Fibroblast of skin of left quadriceps (primary cell): ENCODE data around the gene TTC19.

ENCODE experiments used
- DNase-seq, 2 experiments: peaks; one replicate each; pipeline ENCODE4 v3.0.0-alpha.2; 2013; ENCODE audit warnings: low read depth in 2 of 2

The TTC19 gene, protein sequence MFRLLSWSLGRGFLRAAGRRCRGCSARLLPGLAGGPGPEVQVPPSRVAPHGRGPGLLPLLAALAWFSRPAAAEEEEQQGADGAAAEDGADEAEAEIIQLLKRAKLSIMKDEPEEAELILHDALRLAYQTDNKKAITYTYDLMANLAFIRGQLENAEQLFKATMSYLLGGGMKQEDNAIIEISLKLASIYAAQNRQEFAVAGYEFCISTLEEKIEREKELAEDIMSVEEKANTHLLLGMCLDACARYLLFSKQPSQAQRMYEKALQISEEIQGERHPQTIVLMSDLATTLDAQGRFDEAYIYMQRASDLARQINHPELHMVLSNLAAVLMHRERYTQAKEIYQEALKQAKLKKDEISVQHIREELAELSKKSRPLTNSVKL

DNA sequence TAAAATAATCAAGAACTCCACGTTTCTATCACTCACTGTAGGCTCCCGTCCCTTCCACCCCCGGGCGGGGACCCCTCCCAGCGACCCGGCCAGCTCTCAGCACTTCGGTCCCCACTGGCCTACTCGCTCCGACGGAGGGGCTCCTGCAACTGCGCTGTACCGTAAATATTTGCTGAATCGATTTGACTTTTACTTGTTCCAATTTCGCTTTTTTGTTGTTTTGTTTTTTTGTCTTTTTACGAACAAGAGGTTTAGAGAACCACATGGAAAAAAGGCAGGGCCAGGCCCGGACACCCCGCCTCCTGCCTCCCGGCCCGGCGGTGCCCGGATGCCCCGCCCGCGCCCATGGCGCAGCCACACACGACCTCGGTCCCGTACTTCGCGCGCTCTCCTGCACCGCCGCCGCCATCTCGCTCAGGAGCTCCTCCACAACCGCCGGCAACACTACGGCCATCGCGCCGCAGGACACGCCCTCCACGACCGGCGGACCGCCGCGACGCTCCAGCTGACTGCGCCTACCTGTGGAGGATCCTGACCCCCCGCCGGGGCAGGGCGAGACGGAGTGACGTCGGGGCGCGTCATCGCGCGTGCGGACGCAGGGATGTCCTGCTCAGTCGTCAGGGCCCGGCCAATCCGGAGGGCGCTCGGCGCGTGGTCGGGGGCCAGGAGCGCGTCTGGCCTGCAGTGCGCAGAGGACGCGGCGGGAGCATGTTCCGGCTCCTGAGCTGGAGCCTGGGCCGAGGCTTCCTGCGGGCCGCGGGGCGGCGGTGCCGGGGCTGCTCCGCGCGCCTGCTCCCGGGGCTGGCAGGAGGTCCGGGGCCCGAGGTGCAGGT lies at the start of gene TTC19, which contains the start of gene ZSWIM7:
Gene TTC19, plus strand, starts transcription at position 684 of the 833 bp plus-strand sequence. Its CDS starts 25 bp downstream, at position 709.
Gene ZSWIM7, minus strand, starts transcription at position 564 of the 833 bp plus-strand sequence. Its CDS starts 110 bp downstream, at position 454.
- DNase-seq = peak; percentile 77 to 81

- no peak for DNase-seq
Measured at GRCh38 chr17:15951368-15952047, 48.1 kb upstream of the TTC19 start.

GRCh38 chr17:15952048-15952532 lies 47.5 kb upstream of the TTC19 start:
- no peak for DNase-seq

DNA sequence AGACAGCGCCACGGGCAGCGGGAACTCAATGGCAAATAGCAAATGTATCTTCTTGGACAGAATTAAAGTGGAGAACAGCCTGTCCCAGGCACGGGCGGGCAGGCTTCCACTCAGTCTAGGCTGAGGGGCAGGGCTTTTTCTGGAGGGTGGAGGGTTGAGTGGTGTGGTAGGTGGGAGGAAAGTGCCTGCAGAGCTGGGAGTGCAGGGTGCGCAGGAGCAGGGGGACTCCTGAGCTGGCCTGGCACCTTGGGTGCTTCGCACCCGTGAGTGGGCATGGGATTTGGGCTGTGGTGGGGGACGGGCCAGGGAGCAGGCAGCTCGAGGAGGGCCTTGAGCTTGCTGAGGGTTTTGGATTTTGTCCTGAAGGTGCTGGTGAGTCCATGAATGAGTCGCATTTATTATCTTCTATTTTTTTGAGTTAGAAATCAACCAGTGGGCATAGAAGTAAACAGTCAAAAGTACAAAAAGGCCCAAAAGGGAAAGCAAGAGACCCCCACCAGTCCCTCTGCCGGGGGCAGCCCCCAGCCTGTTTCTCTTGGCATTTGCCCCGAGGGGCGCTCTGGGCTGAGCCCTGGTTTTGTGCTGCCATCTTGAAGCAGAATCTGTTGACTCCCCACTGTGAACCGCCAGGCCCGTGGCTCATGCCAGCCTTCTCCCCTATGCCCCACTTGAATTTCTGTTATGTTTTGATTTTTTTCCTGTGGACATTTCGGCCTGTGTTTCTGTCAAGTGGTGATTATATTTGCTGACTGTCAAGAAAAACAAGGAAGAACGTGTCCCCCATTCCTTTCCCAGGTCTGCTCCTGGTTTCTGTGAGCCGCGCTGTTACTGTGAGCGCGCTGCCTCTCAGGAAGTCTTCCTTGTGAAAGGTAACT lies 46.5 kb upstream of the TTC19 start:
- DNase-seq = no peak

DNA sequence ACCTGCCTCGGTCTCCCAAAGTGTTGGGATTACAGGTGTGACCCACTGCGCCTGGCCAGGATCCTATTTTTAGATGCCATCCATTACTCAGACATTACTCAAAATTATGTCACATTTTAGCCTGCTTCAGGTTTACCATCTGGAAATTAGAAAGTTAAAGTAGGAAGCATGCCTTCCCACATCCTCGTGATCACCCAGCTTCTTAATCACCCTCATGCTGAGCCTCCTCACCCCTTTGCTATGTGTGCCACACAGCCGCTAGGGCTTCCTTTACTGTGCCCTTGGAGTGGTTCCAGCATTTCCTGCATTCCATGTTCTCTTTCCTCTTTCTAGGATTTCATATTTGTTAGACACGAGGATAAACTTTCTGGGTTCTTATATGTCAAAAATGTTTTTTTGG lies 45.4 kb upstream of the TTC19 start:
- DNase-seq = peak; percentile 49 to 50

GRCh38 chr17:15955793-15956541 lies 43.7 kb upstream of the TTC19 start:
- no peak for DNase-seq

DNA sequence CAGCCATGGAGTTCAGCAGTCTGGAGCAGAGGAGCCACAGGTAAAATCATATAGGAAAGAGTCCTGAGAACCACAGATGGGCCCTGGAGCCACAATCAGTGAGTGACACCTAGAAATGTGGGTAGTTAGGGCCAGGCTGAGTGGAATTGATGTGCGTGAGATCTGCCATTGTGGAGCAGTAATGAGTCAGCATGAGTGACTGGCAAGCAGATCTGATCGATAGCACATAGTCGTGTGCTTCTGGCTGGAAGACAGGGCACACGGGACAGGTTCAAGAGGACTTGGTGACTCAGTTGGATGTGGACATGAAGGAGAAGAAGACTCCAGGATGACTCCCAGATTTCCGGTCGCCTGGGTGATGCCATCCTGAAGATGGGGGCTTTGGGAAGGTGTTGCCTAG lies 42.4 kb upstream of the TTC19 start:
- DNase-seq = no peak

DNA sequence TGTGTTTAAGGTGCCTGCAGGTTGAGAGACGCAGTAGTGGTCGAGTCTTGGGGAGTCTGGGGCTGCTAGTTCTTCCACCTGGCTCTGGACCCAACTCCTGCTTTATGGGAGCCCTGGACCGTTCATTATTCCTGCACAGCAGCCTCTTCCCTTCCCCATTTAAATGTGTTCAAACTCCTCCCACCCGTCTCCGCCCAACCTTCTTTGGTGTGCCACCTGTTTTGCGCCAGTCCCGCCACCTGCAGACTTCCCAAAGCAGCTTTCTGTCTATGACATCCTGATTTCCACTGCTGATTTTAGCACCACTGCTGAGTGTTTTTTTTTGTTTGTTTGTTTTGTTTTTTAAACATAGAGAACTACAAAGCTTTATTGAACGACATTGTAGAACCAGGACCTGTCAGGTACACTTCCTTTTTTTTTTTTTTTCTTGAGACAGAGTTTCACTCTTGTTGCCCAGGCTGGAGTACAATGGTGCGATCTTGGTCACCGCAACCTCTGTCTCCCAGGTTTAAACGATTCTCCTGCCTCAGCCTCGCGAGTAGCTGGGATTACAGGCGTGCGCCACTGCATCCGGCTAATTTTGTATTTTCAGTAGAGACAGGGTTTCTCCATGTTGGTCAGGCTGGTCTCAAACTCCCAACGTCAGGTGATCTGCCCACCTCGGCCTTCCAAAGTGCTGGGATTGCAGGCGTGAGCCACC lies 41.9 kb upstream of the TTC19 start:
- no peak for DNase-seq

- no peak for DNase-seq
Measured at GRCh38 chr17:15958484-15958854, 41.2 kb upstream of the TTC19 start.

GRCh38 chr17:15963670-15964110 lies 35.9 kb upstream of the TTC19 start:
- no peak for DNase-seq

GRCh38 chr17:15965528-15965927 lies 34.1 kb upstream of the TTC19 start:
- DNase-seq = no peak

DNA sequence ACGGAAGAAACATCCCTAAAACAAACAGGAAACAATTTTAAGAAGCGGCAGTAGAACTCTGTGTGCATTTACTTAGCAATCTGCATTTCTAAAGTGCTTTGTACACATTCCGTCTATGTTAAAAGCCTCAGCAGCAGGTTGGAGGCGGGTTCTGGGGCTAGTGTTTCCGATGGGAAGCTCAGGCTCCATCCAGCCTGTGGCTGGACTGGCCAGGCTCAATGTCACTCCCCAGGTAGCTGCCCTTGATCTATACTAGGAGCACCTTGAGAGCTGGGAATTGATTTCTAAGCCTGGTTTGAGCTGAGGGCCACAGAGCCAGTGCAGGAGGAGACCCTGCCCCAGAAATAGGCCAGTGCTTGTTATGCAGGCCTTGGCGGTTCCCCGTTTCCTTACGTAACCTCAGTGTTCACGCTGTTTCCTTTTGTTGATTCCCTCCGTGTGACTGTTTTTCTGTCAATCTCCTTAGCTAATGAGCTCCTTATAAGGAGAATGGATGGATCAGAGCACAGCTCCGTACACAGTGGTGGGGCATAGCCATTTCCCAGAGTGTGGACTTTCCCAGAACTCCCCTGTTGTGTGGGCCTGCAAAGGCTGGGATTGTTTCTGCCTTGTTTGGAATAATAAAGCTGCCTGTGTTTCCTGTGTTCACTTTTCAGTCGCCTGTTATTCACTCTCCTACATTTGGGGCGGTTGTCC lies 33.3 kb upstream of the TTC19 start:
- no peak for DNase-seq

GRCh38 chr17:15966879-15967248 lies 32.8 kb upstream of the TTC19 start:
- DNase-seq = no peak

DNA sequence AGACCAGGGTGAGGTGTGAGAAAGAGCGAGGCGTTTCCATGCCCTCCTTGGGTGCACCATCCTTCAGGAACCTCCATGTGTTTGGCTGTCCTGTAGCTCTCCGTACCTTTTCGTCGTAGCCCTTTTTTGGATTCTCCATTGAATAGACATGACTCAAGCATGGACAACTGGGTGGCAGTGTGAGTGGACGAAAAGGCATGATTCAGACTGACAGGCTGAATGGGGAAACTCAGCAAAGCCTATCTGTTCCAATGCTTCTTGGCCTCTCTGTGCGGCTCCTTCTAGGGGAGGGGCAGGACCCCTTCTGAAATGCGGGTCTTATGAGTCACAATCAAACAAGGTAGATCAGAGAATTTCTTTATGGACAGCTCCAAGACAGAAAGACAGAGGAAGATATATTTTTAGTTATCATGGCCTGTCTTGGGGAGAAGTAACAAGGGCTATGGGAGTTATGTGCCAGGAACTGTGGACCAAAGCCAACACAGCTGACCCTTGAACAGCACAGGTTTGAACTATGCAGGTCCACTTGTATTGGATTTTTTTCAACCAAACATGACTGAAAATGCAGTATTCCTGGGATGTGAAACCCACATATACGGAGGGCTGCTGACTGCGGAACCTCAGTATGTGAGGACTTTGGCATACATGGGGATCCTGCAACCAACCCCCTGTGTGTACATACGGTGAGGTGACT lies 31.8 kb upstream of the TTC19 start:
- no peak for DNase-seq

GRCh38 chr17:15969463-15969862 lies 30.2 kb upstream of the TTC19 start:
- no peak for DNase-seq

- no peak for DNase-seq
Measured at GRCh38 chr17:15970500-15970899, 29.1 kb upstream of the TTC19 start.

GRCh38 chr17:15971098-15971678 lies 28.4 kb upstream of the TTC19 start:
- no peak for DNase-seq

- no peak for DNase-seq
Measured at GRCh38 chr17:15971882-15972281, 27.7 kb upstream of the TTC19 start.
